Chondrocyte (in vitro differentiated cells): ENCODE results near the gene ZNF582. TPM values are rescaled to one million over a fixed set of nuclear protein-coding genes. Genes with fewer than 3 reads are reported as not detected.

Experiments
- DNase-seq: peaks from one replicate; pipeline ENCODE4 v3.0.0; 2021; ENCODE audit warnings: mixed read lengths, low spot score
- H3K27ac Mint-ChIP-seq: one replicate; pipeline ENCODE4 v1.8.0; 2021; ENCODE audit warnings: mild to moderate bottlenecking, moderate library complexity, mixed read lengths; ENCODE audit not compliant: unreplicated experiment
- H3K27me3 Mint-ChIP-seq: 2 replicates; pipeline ENCODE4 v1.8.0; 2021; ENCODE audit warnings: low read depth, mixed read lengths
- H3K36me3 Mint-ChIP-seq: 2 replicates; pipeline ENCODE4 v1.8.0; 2021; ENCODE audit warnings: low read depth, mixed read lengths
- H3K4me1 Mint-ChIP-seq: 2 replicates; pipeline ENCODE4 v1.8.0; 2021; ENCODE audit warnings: low read depth, mild to moderate bottlenecking, mixed read lengths
- H3K4me3 Mint-ChIP-seq: one replicate; pipeline ENCODE4 v1.8.0; 2021; ENCODE audit warnings: mild to moderate bottlenecking, moderate library complexity, mixed read lengths; ENCODE audit not compliant: unreplicated experiment
- H3K9me3 Mint-ChIP-seq: 2 replicates; pipeline ENCODE4 v1.8.0; 2021; ENCODE audit warnings: low read depth, mixed read lengths
- CTCF ChIP-seq: fragments of 200-600 bp; sonication (generic); IDR thresholded peaks from 2 replicates; pipeline ENCODE4 v1.5.0; 2021; ENCODE audit warnings: antibody characterized with exemption, mild to moderate bottlenecking, moderate library complexity
- total RNA-seq: library from RNA; stranded (reverse); gene quantifications from 3 replicates; pipeline ENCODE4 v1.2.1, GENCODE V29; 2021

ZNF582 gene
- total RNA-seq, 1 donor from 2014 or later: 2.3 TPM

DNA sequence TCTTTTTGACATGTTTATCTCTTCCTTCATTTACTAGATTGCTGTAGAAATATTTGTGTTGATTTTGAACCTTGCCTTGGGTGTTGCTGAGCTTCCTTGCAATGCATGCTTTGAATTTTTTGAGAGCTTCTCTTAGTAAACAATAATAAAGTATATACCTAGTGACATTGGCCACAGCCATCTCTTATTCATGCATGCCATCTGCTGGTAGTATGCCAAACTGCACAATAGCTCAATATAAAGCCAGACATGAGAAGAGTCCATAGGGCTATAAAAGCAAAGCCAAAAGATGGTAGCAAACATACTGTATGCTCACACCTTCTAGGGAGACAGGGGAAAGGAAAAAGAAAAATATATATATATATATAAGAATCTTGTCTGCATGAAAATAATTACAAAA, 59.8 kb downstream of the ZNF582 start:
- Mint-ChIP-seq H3K36me3 (no peaks in the 10 kb centered on the region), H3K4me3 (no peak overlapping the region), H3K27me3 (no peaks in the 10 kb centered on the region), H3K4me1 (no peaks in the 10 kb centered on the region), H3K9me3 (peaks cover 34% of the 10 kb centered on the region), H3K27ac (no peak overlapping the region)
- TF ChIP-seq CTCF: peak; percentile 80
- no peak for DNase-seq

Other genes with a start within 250 kb of the ZNF582 start
- not detected in 3 replicates for gene GALP, start 217.5 kb downstream of the ZNF582 start, total RNA-seq
- gene ZSCAN5B, start 195.8 kb downstream of the ZNF582 start, total RNA-seq: not detected in 3 replicates
- not detected in 3 replicates for gene ZSCAN5C, start 191.3 kb downstream of the ZNF582 start, total RNA-seq
- gene EDDM13, start 120.8 kb downstream of the ZNF582 start, total RNA-seq: not detected in 3 replicates
- 1.5 to 9.9 TPM (median 3.8 TPM) in 3 replicates for gene ZSCAN5A, start 78.7 kb downstream of the ZNF582 start, total RNA-seq
- gene ZNF583, start 10.8 kb upstream of the ZNF582 start, total RNA-seq: 3.7 to 8.6 TPM (median 4.4 TPM) in 3 replicates
- not detected in 3 replicates for gene ZNF667, start 83.8 kb upstream of the ZNF582 start, total RNA-seq
- 0.02 TPM in 1 of 3 replicates, not detected in the others for gene ZNF471, start 114.3 kb upstream of the ZNF582 start, total RNA-seq
- 4.8 to 8.7 TPM (median 5.9 TPM) in 3 replicates for gene ZFP28, start 145.4 kb upstream of the ZNF582 start, total RNA-seq
- 3.4 to 4.4 TPM (median 4.2 TPM) in 3 replicates for gene ZNF470, start 173.9 kb upstream of the ZNF582 start, total RNA-seq
- gene ZNF71, start 201.8 kb upstream of the ZNF582 start, total RNA-seq: 9.4 to 10.6 TPM (median 10.0 TPM) in 3 replicates
- gene SMIM17, start 249.6 kb upstream of the ZNF582 start, total RNA-seq: 0.20 to 1.1 TPM (median 0.67 TPM) in 3 replicates